Kidney capillary endothelial cell (primary cell): ENCODE measurements around the gene PROZ.
"Not testable (repeated sequence)": the region's sequence is repeated elsewhere in the genome, so short reads cannot be mapped to it uniquely, and the experiment has no call there.

Experiments used
- DNase-seq: peaks from one replicate; pipeline ENCODE4 v3.0.0-alpha.2; 2018; ENCODE audit warnings: low spot score

The PROZ gene

DNA sequence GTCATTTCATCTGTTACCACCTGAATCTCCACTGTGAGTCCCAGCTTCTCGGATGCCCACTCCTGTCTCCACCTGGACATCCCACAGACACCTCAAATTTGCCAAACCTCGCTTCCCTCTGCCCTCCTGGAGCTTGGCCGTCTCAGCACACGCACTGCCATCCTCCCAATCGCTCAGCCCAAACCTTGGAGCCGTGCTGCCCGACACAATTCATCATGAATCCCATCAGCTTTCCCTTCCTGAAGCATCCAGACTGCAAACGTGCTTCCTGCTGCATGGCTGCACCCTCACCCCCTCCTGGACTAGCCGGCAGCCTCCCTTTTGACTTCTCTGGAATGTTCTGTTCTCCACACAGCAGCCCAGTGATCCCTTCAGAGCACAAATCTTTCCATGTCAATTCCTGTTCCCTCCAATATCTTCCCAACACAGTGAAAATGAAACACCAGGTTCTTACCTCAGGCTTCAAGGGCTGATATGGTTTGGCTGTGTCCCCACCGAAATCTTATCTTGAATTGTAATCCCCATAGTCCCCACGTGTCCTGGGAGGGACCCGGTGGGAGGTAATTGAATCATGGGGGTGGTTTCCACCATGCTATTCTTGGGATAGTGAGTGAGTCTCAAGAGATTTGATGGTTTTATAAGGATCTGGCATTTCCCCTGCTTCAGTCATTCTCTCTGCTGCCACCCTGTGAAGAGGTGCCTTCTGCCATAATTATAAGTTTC, 1.1 kb upstream of the PROZ start:
- DNase-seq, result peak; percentile 15

DNA sequence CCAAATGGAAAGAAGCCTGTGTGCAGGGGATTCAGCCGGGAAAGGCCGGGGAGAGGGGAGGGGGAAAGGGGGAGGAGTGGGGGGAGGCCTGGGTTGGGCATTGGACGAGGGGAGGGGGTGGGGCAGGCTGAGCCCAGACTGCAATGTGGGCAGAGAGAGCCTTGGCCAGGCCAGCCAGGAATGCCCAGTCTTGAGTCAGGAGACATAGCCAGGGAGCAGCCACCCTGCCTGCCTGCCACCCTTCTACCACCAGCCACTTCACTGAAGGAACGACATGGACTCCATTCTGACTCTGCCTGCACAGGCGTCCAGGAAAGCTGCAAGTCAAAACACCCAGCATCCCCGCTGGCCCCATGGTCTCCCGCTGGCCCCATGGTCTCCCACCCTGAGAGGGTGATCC, 498 bp downstream of the PROZ start:
- no peak for DNase-seq

DNA sequence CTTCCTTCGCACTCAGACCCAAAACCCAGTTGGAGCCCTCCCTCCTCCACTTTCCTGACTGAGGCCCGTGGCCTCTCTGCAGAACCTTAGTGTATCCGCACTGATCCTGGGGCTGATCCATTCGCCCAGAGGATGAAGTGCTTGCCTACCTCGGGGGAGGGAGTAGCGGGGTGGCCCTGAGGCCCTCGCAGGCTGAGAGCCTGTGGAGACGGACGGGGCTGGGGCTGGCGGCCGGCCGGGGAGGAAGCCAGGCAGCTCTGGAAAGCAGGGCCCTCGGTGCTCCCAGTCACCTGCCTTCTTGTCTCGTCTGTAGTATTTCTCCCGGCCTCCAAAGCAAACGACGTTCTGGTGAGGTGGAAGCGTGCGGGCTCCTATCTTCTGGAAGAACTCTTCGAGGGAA, 1.3 kb downstream of the PROZ start:
- no peak for DNase-seq

DNA sequence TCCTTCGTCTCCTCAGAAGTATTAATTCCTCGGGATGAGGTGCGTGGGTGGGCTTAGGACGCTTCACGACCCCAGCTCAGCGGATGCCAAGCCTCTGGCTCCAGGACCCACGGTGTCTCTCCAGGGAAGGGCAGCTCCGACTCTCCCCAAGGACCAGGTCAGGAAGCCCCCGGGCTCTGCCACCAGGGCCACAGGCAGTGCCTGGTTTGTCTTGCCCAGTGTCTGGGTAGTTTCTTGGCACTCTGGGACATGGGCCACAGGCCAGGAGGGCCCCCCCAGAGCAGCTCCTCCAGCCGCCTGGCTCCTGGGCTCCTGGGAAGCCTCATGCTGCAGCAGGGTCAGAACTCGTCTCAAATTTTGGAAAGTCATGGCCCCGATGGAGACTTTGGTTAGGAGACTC, 2.5 kb downstream of the PROZ start:
- DNase-seq, result no peak

DNA sequence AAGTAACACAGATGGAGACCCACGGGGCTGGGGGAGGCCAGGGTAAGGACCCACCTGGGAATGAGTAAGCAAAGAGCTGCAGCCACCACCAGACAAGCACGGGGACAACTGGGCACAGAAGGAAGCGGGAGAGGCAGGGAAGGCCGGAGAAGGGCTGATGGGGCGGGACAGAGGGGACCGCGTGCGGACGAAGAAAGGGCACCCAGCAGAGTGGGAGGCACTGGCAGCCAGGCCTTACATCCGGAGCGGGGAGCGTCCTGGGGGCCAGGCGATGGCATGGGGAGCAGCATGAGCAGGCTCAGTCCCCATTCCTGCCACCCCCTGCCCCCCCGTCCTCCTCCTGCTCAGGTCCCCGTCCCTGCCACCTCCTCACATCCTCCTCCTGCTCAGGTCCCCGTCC, 3.0 kb downstream of the PROZ start:
- DNase-seq, result no peak

DNA sequence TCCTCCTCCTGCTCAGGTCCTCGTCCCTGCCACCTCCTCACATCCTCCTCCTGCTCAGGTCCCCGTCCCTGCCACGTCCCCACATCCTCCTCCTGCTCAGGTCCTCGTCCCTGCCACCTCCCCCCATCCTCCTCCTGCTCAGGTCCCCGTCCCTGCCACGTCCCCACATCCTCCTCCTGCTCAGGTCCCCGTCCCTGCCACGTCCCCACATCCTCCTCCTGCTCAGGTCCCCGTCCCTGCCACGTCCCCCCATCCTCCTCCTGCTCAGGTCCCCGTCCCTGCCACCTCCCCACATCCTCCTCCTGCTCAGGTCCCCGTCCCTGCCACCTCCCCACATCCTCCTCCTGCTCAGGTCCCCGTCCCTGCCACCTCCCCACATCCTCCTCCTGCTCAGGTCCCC, 3.5 kb downstream of the PROZ start:
- DNase-seq, result not testable (repeated sequence)

DNA sequence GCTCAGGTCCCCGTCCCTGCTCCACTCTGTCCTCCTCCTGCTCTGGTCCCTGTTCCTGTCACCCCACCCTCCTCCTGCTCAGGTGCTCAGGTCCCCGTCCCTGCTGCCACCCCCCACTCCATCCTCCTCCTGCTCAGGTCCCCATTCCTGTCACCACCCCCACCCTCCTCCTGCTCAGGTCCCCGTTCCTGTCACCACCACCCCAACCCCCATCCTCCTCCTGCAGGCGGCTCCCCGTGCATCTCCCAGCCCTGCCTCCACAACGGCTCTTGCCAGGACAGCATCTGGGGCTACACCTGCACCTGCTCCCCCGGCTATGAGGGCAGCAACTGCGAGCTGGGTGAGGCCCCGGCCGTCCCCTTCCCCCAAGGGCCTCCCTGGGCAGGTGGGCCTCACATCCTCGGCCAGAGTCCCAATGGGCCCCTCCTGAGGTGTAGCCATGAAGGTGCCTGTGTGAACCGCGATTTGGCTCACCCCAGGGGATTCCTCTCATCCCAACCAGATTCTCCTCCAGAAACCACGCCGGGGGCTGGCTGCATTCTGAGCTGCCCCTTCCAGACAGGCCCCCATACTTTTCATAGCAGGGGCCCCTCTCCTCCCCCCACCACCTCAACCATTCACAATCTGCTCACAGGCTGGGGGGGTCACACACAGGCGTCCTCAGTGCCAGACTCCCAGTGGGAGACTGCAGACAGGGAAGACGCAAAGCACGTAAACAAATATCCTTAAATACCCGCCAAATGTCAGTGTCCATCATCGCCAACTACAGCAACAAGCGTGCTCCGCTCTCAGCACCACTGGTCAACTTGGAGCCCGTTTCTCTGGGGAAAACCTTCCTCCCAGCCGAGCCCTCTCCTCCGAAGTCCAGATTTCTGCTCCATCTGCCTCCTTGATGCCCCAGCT, 4.6 kb downstream of the PROZ start:
- DNase-seq, result no peak

DNA sequence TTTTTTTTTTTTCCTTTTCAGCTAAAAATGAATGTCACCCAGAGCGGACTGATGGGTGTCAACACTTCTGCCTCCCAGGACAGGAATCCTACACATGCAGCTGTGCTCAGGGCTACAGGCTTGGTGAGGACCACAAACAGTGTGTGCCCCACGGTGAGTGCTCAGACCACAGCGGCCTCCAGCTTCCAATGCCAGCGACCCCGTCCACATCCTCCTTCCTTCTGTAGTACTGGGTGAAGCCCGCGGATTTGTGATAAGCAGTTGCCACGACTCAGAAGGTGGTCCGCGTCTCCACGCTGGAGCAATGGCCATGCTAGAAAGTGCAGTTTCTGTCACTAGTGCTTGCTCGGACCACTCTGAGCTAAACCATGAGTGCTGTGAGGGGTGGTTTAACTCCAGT, 6.0 kb downstream of the PROZ start:
- DNase-seq, result no peak

DNA sequence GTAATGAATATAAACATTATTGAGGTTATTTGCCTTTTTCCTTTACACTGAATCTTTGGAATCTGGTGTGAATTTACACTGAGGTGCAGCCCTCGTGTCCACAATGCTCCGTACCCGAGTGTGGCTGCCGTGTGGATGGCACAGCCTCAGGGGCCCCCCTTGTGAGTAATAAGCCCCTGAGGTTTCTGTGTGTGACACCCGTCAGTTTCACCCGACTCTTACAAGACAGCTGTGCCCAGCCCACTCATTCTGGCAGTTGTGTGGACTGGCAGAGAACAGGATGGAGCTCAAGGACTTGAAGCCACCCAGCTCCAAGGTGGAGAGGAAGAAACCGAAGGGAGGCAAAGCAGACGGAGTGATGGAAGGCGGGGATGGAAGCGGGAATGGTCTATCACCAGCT, 7.8 kb downstream of the PROZ start:
- no peak for DNase-seq

DNA sequence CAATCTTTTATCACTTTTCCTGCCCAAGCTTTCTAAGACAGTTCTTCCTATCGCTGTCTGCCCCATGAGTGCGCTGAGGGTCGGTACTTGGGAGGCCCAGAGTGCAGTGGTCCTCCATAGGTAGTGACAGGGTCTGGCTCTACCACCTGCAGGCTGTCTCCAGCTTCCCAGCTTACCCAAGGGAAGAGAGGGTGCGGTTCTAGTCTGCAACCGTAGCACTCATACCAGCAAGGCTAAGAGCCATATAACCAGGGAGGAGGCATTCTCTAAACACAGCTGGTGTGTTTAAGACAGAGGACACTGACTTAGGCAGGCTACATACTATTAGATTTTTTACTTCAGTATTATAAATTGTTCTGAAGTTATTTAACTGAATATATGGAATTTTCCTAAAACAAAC, 8.2 kb downstream of the PROZ start:
- DNase-seq, result no peak

DNA sequence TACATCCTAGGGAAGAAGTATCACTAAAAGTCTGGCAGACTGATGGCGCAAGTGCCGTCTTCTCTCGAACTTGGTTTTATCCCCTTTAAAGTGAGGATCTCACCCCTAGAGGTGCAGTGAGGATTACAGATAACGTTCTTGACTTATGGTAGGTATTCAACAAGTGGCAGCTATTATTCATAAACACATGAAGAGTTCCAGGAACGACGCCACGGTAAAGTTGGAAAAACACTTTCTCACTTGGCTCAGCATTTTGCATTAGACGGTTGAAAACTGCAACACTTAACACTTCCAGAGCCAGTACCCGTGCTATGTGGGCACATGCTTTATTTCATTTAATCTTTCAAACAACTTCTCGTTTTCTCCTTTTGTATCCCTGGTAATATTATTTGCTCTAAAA, 8.7 kb downstream of the PROZ start:
- DNase-seq, result no peak

DNA sequence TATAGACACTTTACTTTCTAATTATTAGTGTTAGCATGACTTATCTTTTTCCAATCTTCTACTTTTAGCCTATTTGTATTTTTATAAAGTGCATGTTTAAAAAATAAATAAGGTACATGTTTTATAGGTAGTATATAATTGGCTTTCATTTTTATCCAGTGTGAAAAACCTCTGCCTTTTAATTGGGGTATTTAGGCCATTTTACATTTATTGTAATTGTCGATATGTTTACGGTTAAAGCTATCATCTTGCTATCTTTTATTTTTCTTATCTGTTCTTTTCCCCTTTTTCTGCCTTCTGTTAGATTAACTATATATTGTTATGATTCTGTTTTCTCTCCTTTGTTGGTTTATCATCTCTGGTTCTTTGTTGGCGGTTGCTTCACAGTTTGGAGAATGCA, 9.1 kb downstream of the PROZ start:
- DNase-seq, result no peak

DNA sequence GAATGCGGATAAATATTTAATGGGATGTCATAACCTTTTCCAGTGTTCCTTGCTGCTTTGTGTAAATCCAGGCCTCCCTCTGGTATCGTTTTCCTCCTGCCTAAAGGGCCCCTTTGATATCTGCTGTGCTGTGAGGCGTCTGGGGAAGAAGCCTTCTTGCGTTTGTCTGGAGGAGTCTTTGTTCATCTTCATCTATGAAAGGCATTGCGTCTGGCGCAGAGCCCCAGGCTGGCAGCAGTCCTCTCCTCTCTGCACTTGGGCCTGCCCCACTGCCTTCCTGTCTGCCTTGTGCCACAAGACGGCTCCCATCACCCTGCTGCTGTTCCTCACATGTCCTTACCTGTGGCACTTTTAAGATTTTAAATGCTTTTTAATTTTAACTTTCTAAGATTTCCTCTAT, 9.8 kb downstream of the PROZ start:
- no peak for DNase-seq

DNA sequence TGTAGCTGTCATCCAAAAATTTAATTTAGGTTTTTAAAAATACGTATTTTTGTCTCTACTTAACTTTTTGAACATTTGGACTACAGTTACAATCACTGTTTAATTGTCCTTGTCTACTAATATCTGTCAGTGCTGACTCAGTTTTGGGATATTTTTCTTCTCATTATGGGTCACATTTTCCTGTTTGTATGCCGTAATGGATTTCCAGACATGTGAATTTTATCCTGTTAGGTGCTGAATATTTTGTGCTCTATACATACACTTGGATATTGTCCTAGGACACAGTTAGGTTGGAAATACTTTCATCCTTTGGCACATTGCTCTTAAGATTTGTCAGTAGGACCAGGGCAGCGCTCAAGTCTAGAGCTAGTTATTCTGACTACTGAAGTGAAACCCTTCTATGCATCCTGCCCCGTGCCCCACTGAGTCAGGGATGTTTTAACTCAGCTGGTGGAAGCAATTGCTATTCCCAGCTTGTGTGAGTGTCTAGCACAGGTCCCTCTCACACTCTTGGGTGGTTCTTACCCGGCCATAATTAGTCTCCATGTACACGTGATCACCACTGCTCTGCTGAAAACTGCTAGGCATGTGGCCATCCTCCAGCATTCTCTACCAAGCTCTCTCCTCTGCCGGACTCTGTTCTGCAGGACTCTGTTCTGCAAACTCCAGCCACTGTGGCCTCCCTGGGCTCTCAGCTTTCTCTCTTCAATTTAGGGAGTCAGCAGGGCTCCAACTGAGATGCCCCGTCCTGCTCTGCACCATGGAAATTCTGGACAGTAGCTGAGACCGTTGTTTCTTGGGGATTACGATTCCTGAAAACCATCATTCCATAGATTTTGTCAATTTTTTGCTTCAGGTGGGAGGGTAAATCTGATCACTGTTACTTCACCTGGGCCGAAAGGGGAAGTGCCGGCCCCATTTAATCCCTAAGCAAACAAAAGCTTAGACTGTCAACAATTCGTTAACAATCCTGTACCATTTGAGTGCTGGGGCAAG, 11.1 kb downstream of the PROZ start:
- no peak for DNase-seq

DNA sequence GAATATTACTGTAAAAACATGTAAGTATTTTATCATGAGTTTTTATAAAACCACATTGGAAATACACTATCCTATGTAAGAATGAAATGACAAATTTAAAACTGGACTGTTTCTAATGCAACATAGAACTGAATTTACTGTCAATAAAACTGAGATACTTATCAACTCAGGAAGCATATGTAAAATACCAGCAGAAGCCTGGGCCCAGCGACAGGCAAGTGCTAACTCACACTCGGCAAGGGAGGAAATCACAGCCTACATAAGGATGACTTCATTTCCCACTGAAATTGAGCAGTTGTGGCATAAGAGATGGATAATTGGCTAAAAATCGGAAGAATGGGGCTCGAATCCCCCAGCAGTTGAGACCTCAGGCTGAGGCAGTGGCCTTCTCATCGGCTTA, 12.1 kb downstream of the PROZ start:
- no peak for DNase-seq

DNA sequence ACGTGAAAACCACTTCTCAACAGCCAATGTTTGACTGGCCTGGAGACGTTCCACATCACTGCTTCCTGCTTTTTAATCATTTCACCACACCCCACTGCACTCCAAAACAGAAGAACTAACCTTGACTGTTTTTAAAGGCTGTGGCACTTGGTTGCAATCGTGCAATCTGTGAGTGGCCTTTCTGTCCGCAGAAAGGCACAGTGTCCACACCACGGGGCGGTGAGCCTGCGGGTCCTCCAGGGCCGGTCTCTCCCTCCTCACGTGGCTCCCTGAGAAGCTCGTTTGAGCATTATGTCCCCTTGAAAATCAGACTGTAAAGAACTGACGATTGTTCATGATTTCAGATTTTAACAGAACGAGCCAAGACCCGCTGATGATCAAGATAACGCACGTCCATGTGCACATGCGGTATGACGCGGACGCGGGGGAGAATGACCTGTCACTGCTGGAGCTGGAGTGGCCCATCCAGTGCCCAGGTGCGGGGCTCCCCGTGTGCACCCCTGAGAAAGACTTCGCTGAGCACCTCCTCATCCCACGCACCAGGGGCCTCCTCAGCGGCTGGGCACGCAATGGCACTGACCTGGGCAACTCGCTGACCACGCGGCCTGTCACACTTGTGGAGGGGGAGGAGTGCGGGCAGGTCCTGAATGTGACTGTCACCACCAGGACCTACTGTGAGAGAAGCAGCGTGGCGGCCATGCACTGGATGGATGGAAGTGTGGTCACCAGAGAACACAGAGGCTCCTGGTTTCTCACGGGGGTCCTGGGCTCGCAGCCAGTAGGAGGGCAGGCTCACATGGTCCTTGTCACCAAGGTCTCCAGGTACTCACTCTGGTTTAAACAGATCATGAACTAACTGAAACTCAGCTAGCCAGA, 13.0 kb downstream of the PROZ start:
- no peak for DNase-seq

DNA sequence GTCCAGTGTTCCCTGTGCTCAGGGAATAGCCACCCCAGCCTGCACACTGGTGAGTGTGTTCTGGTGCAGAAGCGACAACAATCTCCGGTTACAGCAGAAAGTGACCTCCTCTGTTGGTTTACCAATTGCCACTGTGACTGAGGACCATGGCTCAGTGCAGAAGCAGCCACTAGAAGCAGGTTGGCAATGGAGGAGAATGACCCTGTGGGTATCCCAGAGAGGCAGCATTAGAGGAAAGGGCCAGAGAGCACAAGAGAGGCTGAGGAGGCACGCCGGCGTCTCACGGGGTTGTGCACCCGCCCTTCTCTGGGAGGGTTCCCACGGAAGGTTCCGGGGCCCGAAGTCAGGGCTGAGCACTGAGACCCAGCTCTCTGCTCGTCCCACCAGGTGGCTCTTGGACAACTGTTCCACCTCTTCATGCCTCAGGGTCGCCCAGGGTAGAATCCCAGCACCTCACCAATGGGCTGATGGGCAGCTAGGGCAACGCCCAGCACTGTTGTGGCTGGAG, 14.0 kb downstream of the PROZ start:
- DNase-seq, result no peak

DNA sequence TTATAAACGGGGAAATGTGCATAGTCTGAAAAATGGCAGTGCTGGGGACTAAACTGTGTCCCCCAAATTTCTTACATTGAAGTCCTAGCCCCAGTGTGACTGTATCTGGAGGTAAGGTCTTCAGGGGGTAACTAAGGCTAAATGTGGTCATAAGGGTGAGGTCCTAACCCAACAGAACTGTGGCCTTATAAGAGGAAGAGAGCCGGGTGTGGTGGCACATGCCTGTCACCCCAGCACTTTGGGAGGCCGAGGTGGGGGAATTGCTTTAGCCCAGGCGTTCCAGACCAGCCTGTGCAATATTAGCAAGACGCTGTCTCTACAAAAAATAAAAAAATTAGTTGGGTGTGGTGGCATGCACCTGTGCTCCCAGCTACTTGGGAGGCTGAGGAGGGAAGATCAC, 17.8 kb downstream of the PROZ start:
- no peak for DNase-seq

DNA sequence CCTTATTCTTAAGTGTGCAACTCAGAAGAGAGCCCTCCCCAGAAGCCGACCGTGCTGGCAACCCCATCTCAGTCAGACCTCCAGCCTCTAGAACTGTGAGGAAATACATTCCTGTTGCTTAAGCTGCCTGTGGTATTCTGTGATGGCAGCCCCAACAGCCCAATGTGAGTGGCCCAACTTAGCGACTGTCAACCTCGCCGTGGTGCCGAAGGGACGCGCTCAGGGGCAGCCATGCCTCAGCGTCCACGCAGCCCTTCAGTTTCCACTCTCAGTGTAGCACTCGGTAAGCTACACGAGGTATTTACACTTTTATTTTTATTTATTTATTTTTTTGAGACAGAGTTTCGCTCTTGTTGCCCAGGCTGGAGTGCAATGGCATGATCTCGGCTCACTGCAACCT, 18.4 kb downstream of the PROZ start:
- DNase-seq, result no peak

DNA sequence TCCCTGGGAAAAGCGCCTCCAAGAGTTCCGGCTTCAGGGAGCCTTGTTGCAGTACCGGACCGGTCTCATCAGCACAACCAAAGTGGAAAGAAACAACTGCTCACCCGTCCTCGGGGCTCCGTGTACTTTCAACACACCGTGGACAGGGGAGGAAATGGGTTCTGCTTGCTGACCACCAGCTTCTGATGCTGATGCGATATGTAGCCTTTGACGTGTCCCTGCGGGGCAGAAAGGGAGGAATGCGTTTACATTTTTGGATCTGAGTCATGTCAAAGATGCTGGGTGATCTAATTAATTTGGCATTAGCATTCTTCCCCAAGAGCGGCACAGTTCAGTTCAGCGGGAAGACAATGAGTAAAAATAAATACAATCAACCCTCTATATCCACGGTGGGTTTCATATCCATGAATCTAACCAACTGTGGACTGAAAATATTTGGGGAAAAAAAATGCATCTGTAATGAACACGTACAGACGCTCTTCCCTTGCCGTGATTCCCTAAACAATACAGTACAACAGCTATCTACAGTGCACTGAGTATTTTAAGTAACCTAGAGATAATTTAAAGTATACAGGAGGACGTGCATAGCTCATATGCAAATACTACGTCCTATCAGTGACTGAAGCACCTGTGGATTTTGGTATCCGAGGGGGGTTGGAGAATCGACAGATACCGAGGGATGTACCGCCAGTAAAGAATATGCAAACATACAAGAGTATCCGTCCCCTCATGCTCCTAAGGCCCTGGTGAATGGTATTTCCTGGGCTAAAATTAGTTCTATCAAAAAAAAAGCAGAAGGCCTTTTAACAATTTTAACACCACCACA, 19.8 kb downstream of the PROZ start:
- no peak for DNase-seq

DNA sequence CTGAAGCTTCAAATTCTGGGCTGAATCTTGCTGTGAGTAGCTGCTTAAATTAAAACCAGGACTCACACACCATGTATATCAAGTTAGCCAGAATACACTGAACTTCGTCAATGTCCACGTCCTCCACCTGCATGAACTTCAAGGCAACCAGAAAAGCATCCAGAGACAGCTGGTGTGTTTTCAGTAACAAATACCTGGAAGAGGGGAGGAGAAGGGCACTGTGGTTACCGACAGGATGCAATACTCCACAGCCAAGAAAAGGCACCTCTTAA, 20.4 kb downstream of the PROZ start:
- no peak for DNase-seq
